Smooth muscle cell (in vitro differentiated cells): ENCODE data around the gene ADGRG3. TPM values are rescaled to one million over a fixed set of nuclear protein-coding genes. Genes with fewer than 3 reads are reported as not detected.

Source experiments
- DNase-seq: peaks from one replicate; lab custom pipeline; 2025; ENCODE audit not compliant: unreplicated experiment; lab: John Stamatoyannopoulos, UW
- H2AFZ ChIP-seq: fragments of 200-600 bp; sonication (generic); 2 replicates; pipeline ENCODE4 v1.6.0; 2016; ENCODE audit warnings: antibody characterized with exemption, low read depth, mild to moderate bottlenecking
- H3F3A ChIP-seq: fragments of 200-600 bp; sonication (generic); 2 replicates; pipeline ENCODE4 v1.6.0; 2017; ENCODE audit warnings: antibody characterized with exemption, low read depth
- H3K27ac ChIP-seq: fragments of 200-600 bp; sonication (generic); 2 replicates; pipeline ENCODE4 v1.5.1; 2016; ENCODE audit warnings: low read depth, mild to moderate bottlenecking
- H3K27me3 ChIP-seq: fragments of 200-600 bp; sonication (generic); 2 replicates; pipeline ENCODE4 v1.6.1; 2016; ENCODE audit warnings: low read depth, mild to moderate bottlenecking
- H3K36me3 ChIP-seq: fragments of 200-600 bp; sonication (generic); 2 replicates; pipeline ENCODE4 v1.5.1; 2016; ENCODE audit warnings: low read depth
- H3K4me1 ChIP-seq: fragments of 200-600 bp; sonication (generic); 2 replicates; pipeline ENCODE4 v1.5.1; 2016; ENCODE audit warnings: low read depth
- H3K4me2 ChIP-seq: fragments of 200-600 bp; sonication (generic); 2 replicates; pipeline ENCODE4 v1.6.0; 2016; ENCODE audit warnings: mild to moderate bottlenecking
- H3K4me3 ChIP-seq: fragments of 200-600 bp; sonication (generic); 2 replicates; pipeline ENCODE4 v1.5.1; 2016; ENCODE audit warnings: mild to moderate bottlenecking
- H3K79me2 ChIP-seq: fragments of 200-600 bp; sonication (generic); 2 replicates; pipeline ENCODE4 v1.6.0; 2016; ENCODE audit warnings: low read depth, mild to moderate bottlenecking
- H3K9ac ChIP-seq: fragments of 200-600 bp; sonication (generic); 2 replicates; pipeline ENCODE4 v1.6.0; 2016; ENCODE audit warnings: low read depth
- H3K9me3 ChIP-seq: fragments of 200-600 bp; sonication (generic); replicated peaks from 2 replicates; pipeline ENCODE4 v1.5.1; 2016; ENCODE audit warnings: low read depth
- H4K20me1 ChIP-seq: fragments of 200-600 bp; sonication (generic); 2 replicates; pipeline ENCODE4 v1.6.0; 2016; ENCODE audit warnings: low read depth
- CTCF ChIP-seq: fragments of 200-600 bp; sonication (generic); IDR thresholded peaks from 2 replicates; pipeline ENCODE4 v1.5.1; 2017; ENCODE audit warnings: borderline replicate concordance, mild to moderate bottlenecking, antibody characterized with exemption; ENCODE audit not compliant: insufficient read depth, poor library complexity, severe bottlenecking
- WGBS: methylation state at CpG from one replicate; pipeline ENCODE4 v1.1.7; 2016; ENCODE audit warnings: low lambda C conversion rate; 5-methylcytosine and 5-hydroxymethylcytosine counted together
- polyA plus RNA-seq: library from polyadenylated mRNA; unstranded; fragments of >200 nt; fragmentation: Nextera tagmentation; extraction: Ambion mirVana; gene quantifications from 2 replicates; pipeline ENCODE4 v1.2.1, GENCODE V29; 2016
- total RNA-seq: library from RNA; depleted of rRNA; stranded (reverse); fragments of >200 nt; gene quantifications from 2 replicates; pipeline ENCODE4 v1.2.3, GENCODE V29; 2014

ADGRG3 gene
- total and polyA plus RNA-seq, 2 experiments from 2014 or later = 0.13 TPM; not detected in 1

DNA sequence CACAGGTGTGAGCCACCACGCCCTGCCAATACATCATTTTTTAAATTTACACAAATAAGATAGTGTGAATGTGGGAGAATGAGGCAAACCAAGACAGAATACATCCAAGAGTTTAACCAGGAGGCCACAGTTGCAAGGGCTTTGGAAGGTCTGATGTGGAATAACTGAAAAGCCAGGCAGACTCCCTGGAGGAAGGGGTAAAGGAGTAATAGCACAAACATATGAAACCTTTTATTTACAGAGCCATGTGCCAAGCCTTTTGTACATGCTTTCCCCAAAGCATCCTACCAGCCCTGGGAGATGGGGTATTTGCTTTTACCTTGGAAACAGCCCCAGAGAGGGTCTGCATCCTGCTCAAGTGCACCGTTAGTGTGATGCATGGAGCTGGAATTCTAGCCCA is 4.7 kb downstream of the ADGRG3 start:
- no peaks in the 10 kb centered on the region for H3K9me3 ChIP-seq
- DNase-seq = no peak
- no peaks in the 10 kb centered on the region for H4K20me1 ChIP-seq
- no peaks in the 10 kb centered on the region for H3K79me2 ChIP-seq
- H3K4me2 ChIP-seq = no peak overlapping the region
- H3K27ac ChIP-seq = no peak overlapping the region
- H3K4me1 ChIP-seq = peaks cover 12% of the 10 kb centered on the region
- H3K27me3 ChIP-seq = no peaks in the 10 kb centered on the region
- WGBS = 82% methylated on average over 2 of the region's 2 CpGs
- H3F3A ChIP-seq = no peaks in the 10 kb centered on the region
- no peak overlapping the region for H3K9ac ChIP-seq
- no peak overlapping the region for H3K4me3 ChIP-seq
- no peak overlapping the region for H2AFZ ChIP-seq
- H3K36me3 ChIP-seq = no peaks in the 10 kb centered on the region
- no peak for TF ChIP-seq CTCF

- no peaks in the 10 kb centered on the region for H3K9me3 ChIP-seq
- H3K79me2 ChIP-seq = no peaks in the 10 kb centered on the region
- no peaks in the 10 kb centered on the region for H3K27me3 ChIP-seq
- no peak for DNase-seq
- no peaks in the 10 kb centered on the region for H3K36me3 ChIP-seq
- TF ChIP-seq CTCF = no peak
- peaks cover 12% of the 10 kb centered on the region for H3K4me1 ChIP-seq
- no peak overlapping the region for H3K27ac ChIP-seq
- no peaks in the 10 kb centered on the region for H4K20me1 ChIP-seq
- H3K4me2 ChIP-seq = no peak overlapping the region
- no peak overlapping the region for H3K9ac ChIP-seq
- H3F3A ChIP-seq = no peaks in the 10 kb centered on the region
- no peak overlapping the region for H3K4me3 ChIP-seq
- H2AFZ ChIP-seq = peak overlapping the region; percentile 72
- 41% methylated on average over 12 of the region's 12 CpGs for WGBS
Measured at GRCh38 chr16:57675741-57676551, 7.8 kb downstream of the ADGRG3 start.

DNA sequence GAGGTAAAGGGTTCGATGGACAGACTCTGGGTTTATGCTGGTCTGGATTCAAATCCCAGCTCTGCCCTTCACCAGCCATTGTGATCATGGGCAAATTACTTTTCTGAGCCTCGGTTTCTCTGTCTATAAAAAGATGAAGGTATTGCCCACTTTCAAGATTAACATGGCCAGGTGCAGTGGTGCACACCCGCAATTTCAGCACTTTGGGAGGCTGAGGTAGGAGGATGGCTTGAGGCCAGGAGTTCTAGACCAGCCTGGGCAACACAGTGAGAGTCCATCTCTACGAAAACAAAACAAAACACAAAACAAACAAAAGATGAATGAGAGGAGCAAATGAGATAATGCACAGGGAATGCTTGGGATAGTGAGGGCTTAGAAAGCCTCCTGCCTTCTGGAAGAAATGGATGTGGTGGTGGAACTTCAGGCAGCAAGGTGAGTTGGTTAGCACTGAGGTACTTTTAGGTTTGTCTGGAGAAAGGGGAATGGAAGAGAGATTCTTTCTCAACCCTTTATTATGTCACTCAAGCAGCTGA is 8.5 kb downstream of the ADGRG3 start:
- Histone ChIP-seq H3K4me3 (no peak overlapping the region), H3K79me2 (no peaks in the 10 kb centered on the region), H3K9me3 (no peaks in the 10 kb centered on the region), H2AFZ (no peak overlapping the region), H4K20me1 (no peaks in the 10 kb centered on the region), H3K36me3 (no peaks in the 10 kb centered on the region), H3K27ac (no peak overlapping the region), H3K9ac (no peak overlapping the region), H3F3A (no peaks in the 10 kb centered on the region), H3K4me1 (peaks cover 12% of the 10 kb centered on the region), H3K4me2 (no peak overlapping the region), H3K27me3 (no peaks in the 10 kb centered on the region)
- 88% methylated on average over 4 of the region's 4 CpGs for WGBS
- DNase-seq = no peak
- TF ChIP-seq CTCF = no peak
